ENCODE measurements around the gene ABCC1. TPM values are rescaled to one million over a fixed set of nuclear protein-coding genes. Genes with fewer than 3 reads are reported as not detected.
A peak's percentile ranks its signal among the peaks of the same experiment; 100 is the strongest.

Gene ABCC1
- polyA plus RNA-seq, 1 donor = 27.7 TPM

DNA sequence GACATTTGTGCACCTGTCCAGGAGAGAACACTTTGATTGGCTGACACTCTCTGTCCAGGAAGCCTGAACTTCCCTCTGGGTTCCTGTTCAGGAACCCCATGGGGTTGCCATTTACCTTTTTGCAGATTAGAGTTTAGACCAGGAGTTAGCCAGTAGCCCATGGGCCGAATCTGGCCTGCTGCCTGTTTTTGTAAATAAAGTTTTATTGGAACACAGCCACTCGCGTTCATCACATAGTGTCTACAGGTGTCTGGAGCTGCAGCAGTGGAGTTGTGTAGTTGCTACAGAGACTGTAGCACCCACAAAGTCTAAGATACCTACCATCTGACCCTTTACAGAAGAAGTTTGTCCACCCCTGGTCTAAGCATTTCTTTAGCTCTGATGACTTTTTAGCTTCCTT is 70.9 kb downstream of the ABCC1 start:
- DNase-seq = no peak

DNA sequence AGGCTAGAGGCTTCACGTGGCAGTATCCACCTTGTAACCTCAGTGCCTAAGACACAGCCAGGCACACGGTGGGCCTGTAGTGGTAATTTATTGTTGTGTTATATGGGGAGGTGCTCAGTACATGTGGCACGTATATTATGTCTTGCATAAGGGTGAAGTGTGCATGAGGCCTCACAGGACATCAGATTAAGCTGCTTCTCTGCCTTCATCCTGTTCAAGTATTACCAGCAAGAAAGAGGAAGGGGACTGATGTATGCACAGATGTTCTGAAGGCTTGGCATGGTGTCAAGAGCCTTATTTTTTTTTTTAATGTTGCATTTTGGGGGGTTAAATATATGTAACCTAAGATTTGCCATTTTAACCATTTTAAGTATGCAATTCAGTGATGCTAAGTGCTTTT is 71.6 kb downstream of the ABCC1 start:
- no peak for DNase-seq

DNA sequence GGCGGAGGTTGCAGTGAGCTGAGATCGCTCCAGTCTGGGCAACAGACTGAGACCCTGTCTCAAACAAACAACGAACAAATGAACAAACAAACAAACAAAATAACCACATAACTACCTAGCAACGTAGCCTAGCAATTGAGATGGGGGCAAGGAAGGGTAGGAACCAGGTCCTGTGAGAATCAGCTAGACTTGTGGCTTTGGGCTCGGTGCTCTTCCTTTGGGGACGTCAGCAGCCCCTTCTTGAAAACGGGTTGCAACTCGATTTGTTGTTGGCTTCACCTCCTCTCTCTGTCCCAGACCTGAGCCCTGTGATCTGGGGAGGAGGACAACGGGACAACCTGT is 72.2 kb downstream of the ABCC1 start:
- no peak for DNase-seq

DNA sequence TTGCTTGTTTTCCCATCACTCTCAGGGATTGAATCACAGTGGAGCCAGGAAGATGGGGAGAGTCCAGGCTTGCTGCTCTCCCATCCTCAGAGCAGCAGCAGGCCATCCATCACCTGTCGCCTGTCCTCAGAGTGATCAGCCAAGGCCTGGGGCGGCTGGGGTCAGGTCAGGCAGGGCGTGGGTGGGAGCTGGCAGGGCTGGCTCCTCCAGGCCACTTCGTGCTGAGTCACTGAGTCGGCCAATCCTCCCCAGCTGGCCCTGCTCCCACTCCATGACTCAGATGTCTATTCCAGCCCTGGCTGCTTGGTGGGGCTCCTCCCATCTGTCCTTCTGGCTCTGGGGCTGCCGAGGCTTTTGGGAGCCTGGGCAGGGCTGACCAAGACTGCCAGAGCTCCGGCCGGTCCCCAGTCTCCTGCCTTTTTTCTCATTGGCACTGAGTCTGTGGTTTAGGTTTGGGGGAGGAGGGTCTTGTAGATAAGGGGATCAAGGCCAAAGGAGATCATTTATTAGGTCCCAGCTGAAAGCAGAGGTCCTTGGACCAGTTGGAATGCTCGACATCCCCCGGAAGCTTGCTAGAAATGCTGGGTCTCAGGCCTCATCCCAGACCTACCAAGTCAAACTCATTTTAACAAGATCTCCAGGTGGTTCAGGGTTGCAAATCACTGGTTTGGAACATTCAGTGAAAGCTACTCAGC is 72.7 kb downstream of the ABCC1 start:
- DNase-seq = peak; percentile 75

DNA sequence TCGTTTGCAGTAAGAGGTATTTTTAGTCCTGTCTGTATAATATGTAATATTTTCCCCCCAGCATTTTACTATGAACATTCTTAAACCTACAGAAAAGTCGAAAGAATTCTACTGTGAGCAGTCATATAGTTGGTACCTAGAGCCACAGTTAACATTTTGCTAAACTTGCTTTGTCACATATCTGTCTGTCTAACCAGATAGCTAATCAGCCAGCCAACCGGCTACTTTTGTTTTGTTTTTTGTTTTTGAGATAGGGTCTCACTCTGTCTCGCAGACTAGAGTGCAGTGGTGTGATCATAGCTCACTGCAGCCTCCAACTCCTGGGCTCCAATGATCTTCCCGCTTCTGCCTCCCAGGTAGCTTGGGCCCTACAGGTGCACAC is 73.3 kb downstream of the ABCC1 start:
- no peak for DNase-seq

DNA sequence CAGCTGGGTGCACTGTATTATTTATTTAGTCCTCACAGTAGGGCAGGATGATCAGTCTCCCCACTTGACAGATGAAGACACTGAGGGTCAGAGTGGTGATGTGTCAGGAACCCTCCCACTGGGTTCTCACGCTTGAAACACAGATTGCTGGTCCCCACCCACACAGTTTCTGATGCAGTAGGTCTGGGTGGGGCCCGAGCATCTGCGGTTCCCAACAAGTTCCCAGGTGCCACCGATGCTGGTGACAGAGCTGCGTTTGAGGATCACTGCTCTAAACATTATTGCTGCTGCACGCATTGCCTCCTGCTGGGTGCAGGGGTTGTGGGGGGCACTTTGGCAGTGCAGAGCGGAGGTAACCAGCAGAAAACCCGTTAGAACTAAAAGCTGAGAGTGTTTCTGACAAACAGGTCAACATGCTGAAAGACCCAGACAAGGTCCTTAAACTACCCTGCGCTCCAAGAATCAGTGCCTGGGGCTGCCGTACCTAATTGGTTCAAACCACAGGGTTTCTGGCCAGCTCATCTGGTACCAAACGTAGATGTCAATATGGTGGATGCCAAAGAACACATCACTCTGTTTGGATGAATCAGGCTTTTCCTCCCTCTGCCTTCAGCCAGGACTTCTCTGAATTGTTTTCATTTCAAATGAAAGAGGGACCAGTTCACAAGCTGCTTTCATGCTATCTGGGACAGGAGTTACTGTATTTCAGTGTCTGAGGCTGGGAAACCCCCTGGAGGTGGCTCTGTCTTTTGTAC is 76.0 kb downstream of the ABCC1 start:
- no peak for DNase-seq

DNA sequence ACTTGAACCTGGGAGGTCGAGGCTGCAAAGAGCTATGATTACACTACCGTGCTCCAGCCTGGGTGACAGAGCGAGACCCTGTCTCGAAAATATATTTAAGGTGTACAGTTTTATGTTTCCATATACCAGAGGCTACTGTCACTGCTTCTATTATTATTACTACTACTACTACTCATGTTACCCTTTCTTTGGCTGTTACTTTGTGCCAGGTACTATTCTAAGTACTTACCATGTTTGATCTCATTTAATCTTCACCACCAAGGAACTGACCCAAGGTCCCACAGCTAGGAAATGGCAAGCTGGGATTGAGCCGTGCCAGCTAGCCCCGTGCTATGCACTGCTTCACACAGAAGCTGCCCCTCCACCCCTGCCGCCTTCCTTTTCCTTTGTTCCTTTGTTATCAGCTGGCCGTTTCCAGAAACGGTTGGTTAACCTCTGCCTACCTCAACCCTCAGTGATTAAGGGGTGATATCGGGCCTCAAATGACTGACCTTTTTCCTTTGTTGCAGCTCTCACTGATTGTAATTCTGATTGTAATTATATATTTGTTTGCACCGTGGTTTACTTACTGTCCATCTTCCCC is 78.4 kb downstream of the ABCC1 start:
- DNase-seq = no peak

DNA sequence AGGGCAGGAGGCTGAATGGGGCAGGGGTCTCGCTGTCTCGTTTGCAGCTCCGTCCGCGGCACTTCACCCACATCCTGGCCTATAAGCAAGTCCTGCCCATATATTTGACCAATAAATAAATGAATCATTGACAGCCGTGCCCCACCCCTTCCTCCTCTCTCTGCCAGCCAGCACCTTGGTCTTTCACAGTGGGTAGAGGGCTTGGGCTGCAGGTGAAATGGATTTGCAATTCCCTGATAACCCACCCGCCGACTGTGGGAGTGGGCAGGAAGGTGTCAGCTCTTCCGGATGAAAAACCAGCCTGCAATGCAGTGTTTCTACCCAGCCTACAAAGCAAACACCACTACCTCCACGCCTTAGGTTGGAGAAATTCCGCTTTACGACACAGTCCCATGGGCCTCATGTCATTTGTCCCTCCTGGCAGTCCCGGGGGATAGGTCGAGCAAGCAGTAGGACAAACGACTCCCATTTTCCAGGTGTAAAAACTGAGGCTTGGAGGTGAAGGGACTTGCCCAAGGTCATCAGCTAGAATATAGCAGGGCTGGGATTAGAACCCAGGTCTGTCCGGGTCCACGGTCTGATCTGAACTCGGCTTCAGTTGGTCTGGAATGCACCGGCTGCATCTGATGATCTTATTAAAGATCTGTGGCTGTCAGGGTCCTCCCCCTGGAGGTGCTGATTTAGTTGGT is 79.0 kb downstream of the ABCC1 start:
- DNase-seq = no peak

DNA sequence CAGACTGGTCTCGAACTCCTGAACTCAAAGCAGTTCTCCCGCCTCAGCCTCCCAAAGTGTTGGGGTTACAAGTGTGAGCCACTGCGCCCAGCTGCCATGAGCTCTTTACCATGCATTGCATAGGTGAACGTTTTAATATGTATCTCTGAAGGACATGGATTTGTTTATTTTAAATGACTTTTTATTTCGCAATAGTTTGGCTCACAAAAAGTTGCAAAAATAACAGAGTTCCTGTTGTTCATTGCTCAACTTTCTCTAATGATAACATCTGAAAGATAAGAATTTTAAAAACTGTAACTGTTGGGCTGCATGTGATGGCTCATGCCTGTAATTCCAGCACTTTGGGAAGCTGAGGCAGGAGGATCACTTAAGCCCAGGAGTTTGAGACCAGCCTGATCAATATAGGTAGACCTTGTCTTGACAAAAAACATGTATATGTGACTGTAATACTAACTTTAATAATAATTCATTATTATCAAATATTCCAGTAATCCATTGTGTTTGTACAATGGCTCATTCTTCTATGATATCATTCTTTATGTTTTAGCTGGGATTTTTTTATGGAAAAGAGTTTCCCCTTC is 80.1 kb downstream of the ABCC1 start:
- DNase-seq = no peak

DNA sequence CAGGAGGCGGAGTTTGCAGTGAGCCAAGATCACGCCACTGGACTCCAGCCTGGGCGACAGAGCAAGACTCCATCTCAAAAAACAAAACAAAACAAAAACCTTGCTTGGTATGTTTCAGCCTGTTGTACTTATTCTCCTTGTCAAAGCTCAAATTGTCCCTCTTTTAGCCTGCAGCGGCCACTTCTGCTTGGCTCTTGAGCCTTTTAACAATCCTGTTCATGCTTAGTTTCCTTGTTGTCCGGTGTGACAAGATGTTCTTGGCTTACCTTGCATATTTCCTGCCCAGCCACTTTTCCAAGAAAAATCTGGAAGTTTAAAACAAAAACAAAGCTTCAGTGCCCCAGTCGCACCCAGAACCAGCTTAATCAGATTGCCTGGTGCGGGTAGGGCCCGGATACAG is 81.0 kb downstream of the ABCC1 start:
- no peak for DNase-seq

DNA sequence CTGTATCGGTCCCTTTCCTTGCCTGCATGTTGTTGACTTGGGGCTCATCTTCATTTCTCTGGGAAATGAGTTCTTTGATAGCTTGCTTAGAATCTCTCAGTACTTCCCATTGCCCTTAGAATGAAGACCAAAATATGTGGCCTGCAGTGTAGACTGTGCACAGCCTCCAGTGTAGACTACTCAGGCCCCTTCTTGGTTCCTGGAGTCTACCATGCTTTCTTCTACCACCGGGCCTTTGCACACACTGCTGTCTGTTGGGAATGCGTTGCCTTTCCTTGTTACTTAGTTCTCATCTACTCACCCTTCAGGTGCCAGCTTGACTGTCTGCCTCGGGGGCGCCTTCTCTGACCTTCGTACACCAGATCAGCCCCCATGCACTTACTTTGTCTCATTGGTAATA is 82.0 kb downstream of the ABCC1 start:
- no peak for DNase-seq

DNA sequence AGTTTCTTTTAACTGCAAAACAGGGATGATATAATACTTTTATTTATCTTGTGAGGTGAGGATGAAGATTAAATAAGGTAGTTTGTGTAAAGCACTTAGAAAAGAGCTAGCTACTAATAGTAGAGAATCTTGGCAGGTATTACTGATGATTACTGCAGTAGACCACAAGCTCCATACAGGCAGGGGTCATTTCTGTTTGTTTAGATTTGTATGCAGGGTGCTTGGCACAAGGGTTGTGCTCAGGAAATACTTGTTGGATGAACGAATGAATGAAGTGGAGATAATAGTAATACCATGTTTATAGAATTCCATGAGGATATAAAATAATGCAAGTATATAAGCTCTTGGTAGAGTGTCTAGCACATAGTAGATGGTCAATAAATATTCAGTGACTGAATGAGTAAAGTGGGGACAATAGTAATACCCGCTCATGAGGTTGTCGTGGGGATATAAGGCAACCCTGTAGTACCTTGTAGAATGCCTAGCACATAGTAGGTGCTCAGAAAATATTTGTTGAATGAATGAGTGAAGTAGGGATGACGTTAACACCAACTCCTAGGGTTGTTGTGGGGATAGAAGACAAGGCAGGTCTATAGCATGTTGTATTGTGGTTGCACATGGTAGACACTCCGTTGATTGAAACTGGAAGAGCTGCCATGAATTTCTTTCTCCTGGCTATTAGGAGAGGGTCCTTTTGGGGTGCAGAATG is 83.0 kb downstream of the ABCC1 start:
- no peak for DNase-seq

DNA sequence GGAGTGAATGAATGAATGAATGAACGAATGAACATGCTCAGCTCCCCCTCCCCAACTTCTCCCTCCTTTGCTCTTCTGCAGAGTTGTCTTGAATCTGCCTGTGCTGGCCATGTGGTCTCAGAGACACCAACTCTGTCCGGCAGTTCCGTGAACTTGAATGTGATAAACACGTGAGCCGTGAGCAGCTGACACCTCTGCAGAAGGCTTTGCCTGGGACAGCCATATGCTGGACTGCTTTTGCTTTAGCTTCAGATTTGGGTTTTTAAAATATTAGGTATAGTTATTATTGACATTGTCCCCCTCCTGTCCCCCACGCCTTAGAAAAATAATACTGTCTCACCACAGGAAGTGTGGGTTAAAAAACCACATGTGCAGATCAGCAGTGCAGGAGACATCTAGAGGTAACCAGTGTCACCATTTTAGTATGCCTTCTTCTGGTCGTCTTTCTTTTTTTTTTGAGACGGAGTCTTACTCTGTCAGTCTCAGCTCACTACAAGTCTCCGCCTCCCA is 83.8 kb downstream of the ABCC1 start:
- DNase-seq = no peak

DNA sequence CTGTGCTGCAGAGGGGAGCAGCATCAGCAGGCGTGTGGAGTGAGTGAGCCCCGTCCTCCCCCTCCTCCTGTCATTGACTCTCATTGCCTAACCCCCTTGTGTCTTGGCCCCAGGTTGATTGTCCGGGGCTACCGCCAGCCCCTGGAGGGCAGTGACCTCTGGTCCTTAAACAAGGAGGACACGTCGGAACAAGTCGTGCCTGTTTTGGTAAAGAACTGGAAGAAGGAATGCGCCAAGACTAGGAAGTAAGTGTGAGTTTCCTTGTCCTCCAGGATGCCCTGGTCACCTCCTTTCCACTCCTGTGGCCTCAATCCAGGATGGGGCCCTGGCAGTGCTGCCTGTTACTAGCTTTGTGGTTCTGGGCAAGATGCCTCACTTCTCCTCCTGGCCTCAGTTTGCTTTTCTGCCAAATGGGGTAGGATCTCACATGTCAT is 87.0 kb downstream of the ABCC1 start:
- no peak for DNase-seq

DNA sequence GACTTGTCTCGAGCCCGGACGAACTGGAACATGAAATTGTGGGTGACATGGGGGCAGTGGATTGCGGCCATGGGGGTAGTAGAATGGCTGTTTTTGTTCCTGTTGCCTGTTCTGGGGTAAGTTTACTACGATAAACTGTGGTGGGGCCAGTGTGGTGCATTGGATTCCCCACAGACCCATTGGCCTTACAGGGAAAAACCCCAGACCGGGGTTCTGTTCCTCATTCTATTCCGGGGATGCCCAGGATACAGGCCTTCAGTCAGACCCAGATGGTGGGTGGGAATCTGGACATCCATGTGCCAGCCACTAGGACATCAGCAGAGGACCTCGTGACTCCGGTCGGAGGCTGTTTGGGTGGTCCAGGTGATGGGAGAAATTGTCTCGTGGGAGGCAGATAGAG is 88.1 kb downstream of the ABCC1 start:
- no peak for DNase-seq

DNA sequence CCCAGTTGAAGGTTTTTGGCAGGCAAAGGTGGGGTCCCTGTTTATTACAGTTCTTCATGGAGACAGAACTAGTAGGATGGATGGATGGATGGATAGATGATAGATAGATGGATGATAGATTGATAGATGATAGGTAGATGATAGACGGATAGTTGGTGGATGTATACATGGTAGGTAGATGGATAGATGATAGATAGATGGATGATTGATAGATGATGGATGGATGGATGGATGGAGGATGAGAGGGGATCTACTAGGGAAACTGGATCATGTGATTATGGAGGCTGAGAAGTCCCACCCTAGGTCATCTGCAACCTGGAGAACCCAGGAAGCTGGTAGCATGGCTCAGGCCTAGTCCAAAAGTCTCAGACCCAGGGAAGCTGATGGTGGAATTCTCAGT is 88.6 kb downstream of the ABCC1 start:
- DNase-seq = no peak

DNA sequence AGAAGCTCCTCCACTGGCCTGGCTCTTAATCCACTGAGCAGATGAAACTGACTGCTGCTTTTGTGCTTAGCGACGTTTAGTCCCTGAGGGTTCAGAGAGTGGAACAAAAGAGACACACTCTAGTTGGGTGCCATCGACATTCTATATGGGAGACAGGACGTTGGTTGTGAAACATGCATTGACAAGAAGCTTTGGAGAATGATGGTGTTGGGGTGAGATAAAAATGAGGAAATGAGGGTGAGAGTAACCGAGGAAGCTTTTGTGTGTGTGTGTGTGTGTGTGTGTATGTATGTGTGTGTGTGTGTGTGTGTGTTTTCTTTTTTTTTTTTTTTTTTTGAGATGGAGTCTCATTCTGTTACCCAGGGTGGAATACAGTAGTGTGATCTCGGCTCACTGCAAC is 89.5 kb downstream of the ABCC1 start:
- DNase-seq = no peak

DNA sequence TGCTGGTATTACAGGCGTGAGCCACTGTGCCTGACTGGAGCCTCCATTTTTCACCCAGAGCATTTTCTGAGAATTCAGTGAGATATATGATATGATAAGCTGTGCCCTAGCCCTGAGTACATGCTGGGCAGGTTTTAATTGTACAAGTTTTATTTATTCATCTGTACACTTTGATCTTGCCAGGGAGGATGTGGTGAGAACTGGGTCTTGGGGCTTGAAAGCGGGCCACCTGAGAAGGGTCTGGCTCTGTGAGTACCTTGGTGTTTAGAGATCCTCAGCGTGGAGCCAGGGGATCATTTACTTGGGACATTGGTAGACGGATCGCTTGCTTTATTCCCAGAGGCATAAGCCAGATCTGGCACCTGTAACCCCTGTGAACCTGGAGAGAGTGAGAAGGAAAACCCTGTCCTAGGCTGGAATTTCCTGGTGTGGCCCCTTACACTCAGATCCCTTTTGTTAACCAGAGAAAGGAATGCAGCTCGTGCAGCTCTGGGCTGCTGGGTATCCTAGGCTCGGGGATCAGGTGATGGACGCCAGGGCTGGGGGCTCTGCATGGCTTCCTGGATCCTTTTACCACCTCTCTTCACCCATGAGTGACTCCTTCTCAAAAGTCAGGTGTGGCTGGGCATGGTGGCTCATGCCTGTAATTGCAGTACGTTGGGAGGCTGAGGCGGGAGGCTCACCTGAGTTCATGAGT is 91.9 kb downstream of the ABCC1 start:
- no peak for DNase-seq

DNA sequence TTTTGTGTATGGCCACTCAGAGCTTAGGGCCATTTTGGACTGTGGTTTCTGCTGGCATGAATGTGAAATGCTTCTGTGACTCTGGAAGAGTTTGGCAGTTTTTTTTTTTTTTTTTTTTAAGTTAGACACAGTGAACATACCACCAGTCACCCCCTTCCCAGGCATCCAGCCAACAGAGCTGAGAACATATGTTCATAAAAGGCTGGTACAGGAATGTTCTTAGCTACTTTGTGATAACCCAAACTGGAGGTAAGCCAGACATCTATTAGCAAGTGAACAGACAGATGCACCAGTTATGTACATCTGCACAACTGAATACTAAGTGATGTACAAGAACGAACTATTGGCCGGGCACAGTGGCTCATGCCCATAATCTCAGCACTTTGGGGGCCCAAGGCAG is 92.7 kb downstream of the ABCC1 start:
- DNase-seq = no peak

DNA sequence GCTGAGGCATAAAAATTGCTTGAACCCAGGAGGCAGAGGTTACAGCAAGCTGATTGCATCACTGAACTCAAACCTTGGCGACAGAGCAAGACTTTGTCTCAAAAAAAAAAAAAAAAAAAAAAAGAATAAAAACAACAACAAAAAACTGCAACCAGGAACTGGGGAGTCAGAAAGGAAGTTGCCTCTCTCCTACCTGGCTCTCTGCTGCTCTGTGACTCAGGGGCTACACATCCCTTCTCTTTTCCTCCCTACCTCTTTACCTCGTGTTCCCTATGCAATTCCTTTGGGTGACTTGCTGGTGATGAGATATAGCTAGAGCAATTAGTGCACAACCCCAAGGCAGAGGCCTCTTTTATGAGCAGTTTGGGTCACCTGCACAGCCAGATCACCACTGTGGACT is 95.9 kb downstream of the ABCC1 start:
- DNase-seq = no peak

DNA sequence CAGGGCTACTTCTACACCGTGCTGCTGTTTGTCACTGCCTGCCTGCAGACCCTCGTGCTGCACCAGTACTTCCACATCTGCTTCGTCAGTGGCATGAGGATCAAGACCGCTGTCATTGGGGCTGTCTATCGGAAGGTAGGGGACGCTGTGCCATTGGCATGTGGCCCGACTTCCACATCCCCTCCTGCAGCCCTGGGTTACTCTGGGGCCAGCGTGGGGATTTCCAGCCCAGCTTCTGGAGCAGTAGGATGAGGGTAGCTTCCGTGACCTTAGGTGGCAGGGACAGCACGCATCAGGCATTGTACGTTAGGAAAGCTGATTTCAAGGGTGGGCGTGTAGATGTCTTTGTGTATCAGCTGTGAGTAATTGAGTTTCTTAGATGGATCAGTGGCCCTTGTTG is 96.5 kb downstream of the ABCC1 start:
- DNase-seq = no peak
